RWPE2 (cell line): ENCODE data around the gene APBB1IP.

Experiments used
- ATAC-seq: fragments of 200-7000 bp; cut with Tn5 transposase; 3 replicates; pipeline ENCODE4 v1.9.1; 2021; ENCODE audit warnings: low read depth
- DNase-seq: peaks from one replicate; pipeline ENCODE4 v3.0.0-alpha.2; 2020; ENCODE audit warnings: low spot score
- H3K27ac ChIP-seq: fragments of 450-650 bp; 2 replicates; pipeline ENCODE4 v1.5.1; 2017; ENCODE audit warnings: mild to moderate bottlenecking; ENCODE audit not compliant: poor library complexity, severe bottlenecking
- H3K27me3 ChIP-seq: fragments of 250-450 bp; sonication (Bioruptor Pico); 2 replicates; pipeline ENCODE4 v1.5.1; 2021; ENCODE audit warnings: mild to moderate bottlenecking, moderate library complexity; ENCODE audit not compliant: insufficient read depth, poor library complexity, severe bottlenecking
- H3K36me3 ChIP-seq: fragments of 250-450 bp; sonication (Bioruptor Pico); 2 replicates; pipeline ENCODE4 v1.5.1; 2020; ENCODE audit warnings: low read depth, mild to moderate bottlenecking, moderate library complexity
- H3K4me1 ChIP-seq: fragments of 250-450 bp; sonication (Bioruptor Pico); 2 replicates; pipeline ENCODE4 v1.5.1; 2021; ENCODE audit warnings: mild to moderate bottlenecking, moderate library complexity; ENCODE audit not compliant: insufficient read depth, poor library complexity, severe bottlenecking
- H3K4me3 ChIP-seq: fragments of 250-450 bp; sonication (Bioruptor Pico); 2 replicates; pipeline ENCODE4 v1.5.1; 2021; ENCODE audit warnings: mild to moderate bottlenecking, moderate library complexity; ENCODE audit not compliant: severe bottlenecking
- H3K9me3 ChIP-seq: fragments of 250-450 bp; sonication (Bioruptor Pico); 2 replicates; pipeline ENCODE4 v1.5.1; 2021; ENCODE audit warnings: mild to moderate bottlenecking, moderate library complexity; ENCODE audit not compliant: severe bottlenecking
- CTCF ChIP-seq: fragments of 450-650 bp; IDR thresholded peaks from one replicate; pipeline ENCODE4 v1.5.1; 2017; ENCODE audit warnings: mild to moderate bottlenecking, moderate library complexity; ENCODE audit not compliant: poor library complexity, severe bottlenecking

APBB1IP gene

GRCh38 chr10:26475386-26475785 lies 37.2 kb downstream of the APBB1IP start:
- Histone ChIP-seq H3K36me3 (no peaks in the 10 kb centered on the region), H3K27me3 (no peaks in the 10 kb centered on the region), H3K27ac (no peak overlapping the region), H3K9me3 (no peaks in the 10 kb centered on the region), H3K4me1 (no peaks in the 10 kb centered on the region), H3K4me3 (no peak overlapping the region)
- DNase-seq: no peak
- no peak for ATAC-seq
- no peak for TF ChIP-seq CTCF

- ATAC-seq (no peak), DNase-seq (no peak)
- Histone ChIP-seq H3K4me3 (no peak overlapping the region), H3K4me1 (no peaks in the 10 kb centered on the region), H3K27me3 (no peaks in the 10 kb centered on the region), H3K9me3 (no peaks in the 10 kb centered on the region), H3K36me3 (no peaks in the 10 kb centered on the region), H3K27ac (no peak overlapping the region)
- TF ChIP-seq CTCF: no peak
Observed at GRCh38 chr10:26477501-26477900, 39.4 kb downstream of the APBB1IP start.

GRCh38 chr10:26478061-26478460 lies 39.9 kb downstream of the APBB1IP start:
- Histone ChIP-seq H3K4me1 (no peaks in the 10 kb centered on the region), H3K27ac (no peak overlapping the region), H3K27me3 (no peaks in the 10 kb centered on the region), H3K9me3 (no peaks in the 10 kb centered on the region), H3K36me3 (no peaks in the 10 kb centered on the region), H3K4me3 (no peak overlapping the region)
- TF ChIP-seq CTCF: no peak
- ATAC-seq: no peak
- no peak for DNase-seq

- H3K9me3 ChIP-seq: no peaks in the 10 kb centered on the region
- no peak for TF ChIP-seq CTCF
- no peak overlapping the region for H3K27ac ChIP-seq
- H3K4me1 ChIP-seq: no peaks in the 10 kb centered on the region
- H3K4me3 ChIP-seq: no peak overlapping the region
- DNase-seq (no peak), ATAC-seq (no peak)
- no peaks in the 10 kb centered on the region for H3K27me3 ChIP-seq
- H3K36me3 ChIP-seq: no peaks in the 10 kb centered on the region
Observed at GRCh38 chr10:26479766-26480492, 41.8 kb downstream of the APBB1IP start.

GRCh38 chr10:26481315-26481692 lies 43.2 kb downstream of the APBB1IP start:
- no peak for DNase-seq
- Histone ChIP-seq H3K9me3 (no peaks in the 10 kb centered on the region), H3K27ac (no peak overlapping the region), H3K27me3 (no peaks in the 10 kb centered on the region), H3K4me3 (no peak overlapping the region), H3K4me1 (peaks cover 1% of the 10 kb centered on the region), H3K36me3 (no peaks in the 10 kb centered on the region)
- TF ChIP-seq CTCF: no peak
- ATAC-seq: no peak
